Hematopoietic multipotent progenitor cell treated with erythropoietin and hydrocortisone succinate and interleukin-3 and kit ligand, for 8 days (in vitro differentiated cells): Measurements from ENCODE around the gene DEFB118.
"Not testable (repeated sequence)": the region's sequence is repeated elsewhere in the genome, so short reads cannot be mapped to it uniquely, and the experiment has no call there.

Experiments used
- DNase-seq: peaks from one replicate; pipeline ENCODE4 v3.0.0-alpha.2; 2015

The DEFB118 gene

GRCh38 chr20:31368301-31368700, at the start of gene DEFB118:
Gene DEFB118, plus strand, starts transcription at chr20:31368601. Its CDS starts 50 bp downstream, at chr20:31368651.
- DNase-seq: no peak

- no peak for DNase-seq
Measured at GRCh38 chr20:31322504-31322903, 45.9 kb upstream of the DEFB118 start.

- DNase-seq: no peak
Measured at GRCh38 chr20:31330893-31331292, 37.5 kb upstream of the DEFB118 start.

- DNase-seq: no peak
Measured at GRCh38 chr20:31341470-31341869, 26.9 kb upstream of the DEFB118 start.

DNA sequence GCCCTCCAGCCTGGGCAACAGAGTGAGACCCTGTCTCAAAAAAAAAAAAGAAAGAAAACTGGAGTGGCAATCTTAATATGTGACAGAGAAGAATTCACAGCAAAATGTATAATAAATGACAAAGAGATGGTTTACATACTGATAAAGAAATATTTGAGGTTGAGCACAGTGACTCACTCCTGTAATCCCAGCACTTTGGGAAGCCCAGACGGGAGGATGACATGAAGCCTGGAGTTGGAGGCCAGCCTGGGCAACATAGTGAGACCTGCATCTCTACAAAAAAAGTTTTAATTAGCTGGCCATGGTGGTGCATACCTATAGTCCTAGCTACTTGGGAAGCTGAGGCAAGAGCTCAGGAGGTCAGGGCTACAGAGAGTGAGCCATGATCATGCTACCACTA, 12.4 kb upstream of the DEFB118 start:
- no peak for DNase-seq

DNA sequence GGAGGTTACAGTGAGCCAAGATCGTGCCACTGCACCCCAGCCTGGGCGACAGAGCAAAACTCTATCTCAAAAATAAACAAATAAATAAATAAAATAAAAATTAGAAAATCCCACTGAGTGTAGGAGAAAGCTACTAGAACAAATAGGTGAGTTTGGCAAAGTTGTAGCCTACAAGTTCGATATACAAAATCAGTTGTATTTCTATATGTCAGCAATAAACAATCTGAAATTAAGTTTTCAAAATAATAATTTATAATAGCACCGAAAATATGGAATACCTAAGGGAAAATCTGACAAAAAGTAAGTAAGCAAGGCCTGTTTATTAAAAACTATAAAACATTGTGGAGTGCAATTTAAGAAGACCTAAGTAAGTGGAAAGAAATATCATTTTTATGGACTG, 5.1 kb upstream of the DEFB118 start:
- DNase-seq: no peak

DNA sequence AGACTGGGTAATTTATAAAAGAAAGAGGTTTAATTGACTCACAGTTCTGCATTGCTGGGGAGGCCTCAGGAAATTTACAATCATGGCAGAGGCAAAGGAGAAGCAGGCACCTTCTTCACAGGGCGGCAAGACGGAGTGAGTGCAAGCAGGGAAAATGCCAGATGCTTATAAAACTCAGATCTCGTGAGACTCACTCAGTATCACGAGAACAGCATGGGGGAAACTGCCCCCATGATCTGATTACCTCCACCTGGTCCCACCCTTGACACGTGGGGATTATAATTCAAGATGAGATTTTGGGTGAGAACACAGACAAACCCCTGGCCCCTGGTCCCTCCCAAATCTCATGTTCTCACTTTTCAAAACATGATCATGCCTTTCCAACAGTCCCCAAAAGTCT, 4.1 kb upstream of the DEFB118 start:
- not testable (repeated sequence) for DNase-seq

GRCh38 chr20:31374346-31374745, 5.9 kb downstream of the DEFB118 start:
- no peak for DNase-seq

GRCh38 chr20:31390490-31390889, 22.1 kb downstream of the DEFB118 start, which contains the start of gene DEFB119:
Gene DEFB119, minus strand, starts transcription at chr20:31390590. Its CDS starts 107 bp downstream, at chr20:31390483.
- no peak for DNase-seq

DNA sequence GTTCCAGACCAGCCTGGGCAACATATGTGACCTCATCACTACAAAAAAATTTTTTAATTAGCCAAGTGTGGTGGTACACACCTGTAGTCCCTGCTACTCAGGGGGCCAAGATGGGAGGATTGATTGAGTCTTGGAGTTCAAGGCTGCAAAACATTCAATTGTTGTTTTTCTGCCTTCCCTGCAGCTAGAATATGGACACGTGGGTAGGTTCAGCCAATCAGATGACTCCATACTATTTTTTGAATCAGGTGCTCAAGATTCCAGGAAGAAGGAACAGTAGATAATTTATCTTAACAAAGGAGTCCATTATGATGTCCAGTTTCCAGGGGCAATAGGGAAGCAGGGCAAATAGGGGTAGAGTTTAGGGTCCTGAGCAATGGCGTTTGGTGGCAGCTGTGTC, 24.4 kb downstream of the DEFB118 start:
- no peak for DNase-seq

- no peak for DNase-seq
Measured at GRCh38 chr20:31394900-31395299, 26.5 kb downstream of the DEFB118 start.

GRCh38 chr20:31403886-31404285, 35.5 kb downstream of the DEFB118 start:
- no peak for DNase-seq

GRCh38 chr20:31406115-31406514, 37.7 kb downstream of the DEFB118 start, which contains the start of gene DEFB121:
Gene DEFB121, minus strand, starts transcription at chr20:31406215. Its CDS starts 63 bp downstream, at chr20:31406152.
- DNase-seq: no peak

DNA sequence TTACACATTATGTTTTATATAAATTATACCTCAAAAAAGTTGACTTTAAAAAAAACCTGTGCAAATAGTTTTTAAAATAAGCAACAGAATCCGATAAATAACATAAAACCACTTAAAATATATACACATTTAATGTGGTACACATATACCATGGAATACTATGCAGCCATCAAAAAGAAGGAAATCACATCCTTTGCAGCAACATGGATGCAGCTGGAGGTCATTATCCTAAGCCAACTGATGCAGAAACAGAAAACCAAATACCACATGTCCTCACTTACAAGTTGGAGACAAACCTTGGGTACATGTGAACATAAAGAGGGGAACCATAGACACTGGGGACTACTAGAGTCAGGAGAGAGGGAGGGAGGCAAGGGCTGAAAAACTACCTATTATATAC, 41.6 kb downstream of the DEFB118 start:
- DNase-seq: no peak

- DNase-seq: no peak
Measured at GRCh38 chr20:31414381-31414780, 46.0 kb downstream of the DEFB118 start.

GRCh38 chr20:31415653-31416052, 47.3 kb downstream of the DEFB118 start:
- DNase-seq: no peak

DNA sequence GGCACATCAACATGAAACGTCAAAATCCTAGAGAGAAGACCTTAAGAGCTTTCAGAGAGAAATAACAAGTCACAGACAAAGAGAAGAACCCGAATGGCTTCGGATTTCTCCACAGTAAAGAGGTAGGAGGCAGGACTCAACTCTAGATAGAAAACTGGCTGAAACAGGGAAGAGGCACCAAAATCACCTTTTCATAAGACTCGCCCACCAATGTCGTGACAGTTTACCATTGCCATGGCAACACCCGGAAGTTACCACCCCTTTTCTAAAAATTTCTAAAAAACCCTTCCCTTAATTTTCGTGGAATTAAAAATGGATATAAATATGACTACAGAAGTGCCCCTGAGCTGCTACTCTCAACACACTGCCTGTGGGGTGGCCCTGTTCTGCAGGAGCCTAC, 49.9 kb downstream of the DEFB118 start:
- no peak for DNase-seq
